A673 (cell line): Measurements from ENCODE around the gene CREB1. TPM values are rescaled to one million over a fixed set of nuclear protein-coding genes. Genes with fewer than 3 reads are reported as not detected.

Experiments used
- BruUV-seq: library from RNA; stranded (reverse); fragments of 400-500 nt; replicated peaks from 2 replicates; lab custom pipeline; 2021; lab: Mats Ljungman, UMichigan
- CTCF ChIA-PET: fragments of 300-600 bp; sonication (Branson Sonifier 250); formaldehyde crosslinking; loops from one replicate; lab custom pipeline; 2022; ENCODE audit warnings: antibody characterized with exemption; lab: Charles Lee
- POLR2A ChIA-PET: fragments of 300-600 bp; sonication (Branson Sonifier 250); formaldehyde crosslinking; loops from one replicate; lab custom pipeline; 2022; ENCODE audit warnings: antibody characterized with exemption; ENCODE audit not compliant: low non-redundant PET; lab: Charles Lee
- DNase-seq: peaks from one replicate; pipeline ENCODE4 v3.0.0-alpha.2; 2015; ENCODE audit warnings: low spot score
- H3K27ac ChIP-seq: fragments of 200-600 bp; sonication (generic); 2 replicates; pipeline ENCODE4 v1.5.1; 2016; ENCODE audit warnings: mixed run types, low read depth, mild to moderate bottlenecking, mixed read lengths, antibody characterized with exemption, low read length; ENCODE audit not compliant: poor library complexity, severe bottlenecking
- H3K27me3 ChIP-seq: fragments of 200-600 bp; sonication (generic); replicated peaks from 2 replicates; pipeline ENCODE4 v1.6.1; 2017; ENCODE audit warnings: mixed run types, low read depth, mild to moderate bottlenecking, mixed read lengths, antibody characterized with exemption, low read length; ENCODE audit not compliant: insufficient read depth, poor library complexity
- H3K36me3 ChIP-seq: fragments of 200-600 bp; sonication (generic); 2 replicates; pipeline ENCODE4 v1.6.1; 2016; ENCODE audit warnings: mixed run types, mild to moderate bottlenecking, mixed read lengths, antibody characterized with exemption, low read length; ENCODE audit not compliant: insufficient read depth, poor library complexity, severe bottlenecking
- H3K4me1 ChIP-seq: fragments of 200-600 bp; sonication (generic); 2 replicates; pipeline ENCODE4 v1.6.1; 2017; ENCODE audit warnings: mixed run types, mild to moderate bottlenecking, mixed read lengths, antibody characterized with exemption, low read length; ENCODE audit not compliant: insufficient read depth, poor library complexity, severe bottlenecking
- H3K4me3 ChIP-seq: fragments of 200-600 bp; sonication (generic); 2 replicates; pipeline ENCODE4 v1.5.1; 2016; ENCODE audit warnings: low read depth, mixed run types, mild to moderate bottlenecking, mixed read lengths, low read length; ENCODE audit not compliant: poor library complexity, severe bottlenecking
- H3K9me3 ChIP-seq: fragments of 200-600 bp; sonication (generic); 2 replicates; pipeline ENCODE4 v1.6.1; 2016; ENCODE audit warnings: mixed run types, low read depth, mild to moderate bottlenecking, mixed read lengths, antibody characterized with exemption, low read length; ENCODE audit not compliant: poor library complexity, severe bottlenecking
- EZH2 ChIP-seq: fragments of 200-600 bp; sonication (generic); IDR thresholded peaks from 2 replicates; pipeline ENCODE4 v1.6.1; 2017; ENCODE audit warnings: borderline replicate concordance, low read depth, mild to moderate bottlenecking, mixed read lengths, antibody characterized with exemption, low read length; ENCODE audit not compliant: poor library complexity, severe bottlenecking
- intact Hi-C: fragments of 100-400 bp; cut with micrococcal nuclease; formaldehyde crosslinking; loops from one replicate; pipeline ENCODE4 v1.10.0; 2022; ENCODE audit not compliant: unreplicated experiment
- total RNA-seq: library from RNA; stranded (reverse); gene quantifications from 2 replicates; pipeline ENCODE4 v1.2.3, GENCODE V29; 2021
- TF ChIP-seq, protein P1 (sequence below): fragments of 300-800, 200-600 bp; sonication (generic); conservative IDR thresholded peaks from 2 replicates; pipeline ENCODE4 v1.5.1; 2017; ENCODE audit warnings: low read depth, mild to moderate bottlenecking, antibody characterized with exemption, low read length, moderate library complexity, mixed read lengths

Gene CREB1
- total RNA-seq, 1 experiment from 2014 or later, result 78.5 TPM

DNA sequence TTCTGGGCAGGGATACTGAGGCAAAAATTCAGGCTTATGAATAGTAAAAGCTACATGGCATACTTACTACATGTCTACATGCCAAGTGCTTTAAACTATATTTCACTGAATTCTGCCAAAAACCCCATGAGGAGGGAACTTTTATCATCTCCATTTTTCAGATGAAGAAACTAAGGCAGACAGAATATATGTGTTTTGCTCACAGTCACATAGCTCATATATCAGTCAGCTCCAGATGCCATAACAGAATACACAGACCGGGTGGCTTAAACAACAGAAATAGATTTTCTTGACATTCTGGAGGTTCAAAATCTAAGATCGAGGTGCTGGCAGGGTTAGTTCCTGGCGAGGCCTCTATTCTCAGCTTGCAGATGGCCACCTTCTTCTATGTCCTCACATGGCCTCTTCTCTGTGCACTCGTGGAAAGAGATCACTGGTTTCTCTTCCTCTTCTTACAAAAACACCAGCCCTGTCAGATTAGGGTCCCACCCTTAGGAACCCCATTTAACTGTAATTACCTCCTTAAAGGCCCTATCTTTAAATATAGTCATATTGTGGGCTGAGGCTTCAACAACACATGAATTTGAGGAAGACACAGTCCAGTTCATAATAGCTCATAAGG lies 27.1 kb upstream of the CREB1 start:
- Histone ChIP-seq H3K27me3 (no peaks in the 10 kb centered on the region), H3K27ac (no peak overlapping the region), H3K36me3 (no peaks in the 10 kb centered on the region), H3K4me3 (no peak overlapping the region), H3K4me1 (peaks cover 45% of the 10 kb centered on the region), H3K9me3 (no peaks in the 10 kb centered on the region)
- intact Hi-C loops, result no loop called here
- POLR2A ChIA-PET, result no interaction called here
- no TSS peak for BruUV-seq
- no peak for TF ChIP-seq EZH2
- TF ChIP-seq, protein P1, sequence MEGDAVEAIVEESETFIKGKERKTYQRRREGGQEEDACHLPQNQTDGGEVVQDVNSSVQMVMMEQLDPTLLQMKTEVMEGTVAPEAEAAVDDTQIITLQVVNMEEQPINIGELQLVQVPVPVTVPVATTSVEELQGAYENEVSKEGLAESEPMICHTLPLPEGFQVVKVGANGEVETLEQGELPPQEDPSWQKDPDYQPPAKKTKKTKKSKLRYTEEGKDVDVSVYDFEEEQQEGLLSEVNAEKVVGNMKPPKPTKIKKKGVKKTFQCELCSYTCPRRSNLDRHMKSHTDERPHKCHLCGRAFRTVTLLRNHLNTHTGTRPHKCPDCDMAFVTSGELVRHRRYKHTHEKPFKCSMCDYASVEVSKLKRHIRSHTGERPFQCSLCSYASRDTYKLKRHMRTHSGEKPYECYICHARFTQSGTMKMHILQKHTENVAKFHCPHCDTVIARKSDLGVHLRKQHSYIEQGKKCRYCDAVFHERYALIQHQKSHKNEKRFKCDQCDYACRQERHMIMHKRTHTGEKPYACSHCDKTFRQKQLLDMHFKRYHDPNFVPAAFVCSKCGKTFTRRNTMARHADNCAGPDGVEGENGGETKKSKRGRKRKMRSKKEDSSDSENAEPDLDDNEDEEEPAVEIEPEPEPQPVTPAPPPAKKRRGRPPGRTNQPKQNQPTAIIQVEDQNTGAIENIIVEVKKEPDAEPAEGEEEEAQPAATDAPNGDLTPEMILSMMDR, result no peak
- CTCF ChIA-PET, result no interaction called here
- DNase-seq, result no peak

DNA sequence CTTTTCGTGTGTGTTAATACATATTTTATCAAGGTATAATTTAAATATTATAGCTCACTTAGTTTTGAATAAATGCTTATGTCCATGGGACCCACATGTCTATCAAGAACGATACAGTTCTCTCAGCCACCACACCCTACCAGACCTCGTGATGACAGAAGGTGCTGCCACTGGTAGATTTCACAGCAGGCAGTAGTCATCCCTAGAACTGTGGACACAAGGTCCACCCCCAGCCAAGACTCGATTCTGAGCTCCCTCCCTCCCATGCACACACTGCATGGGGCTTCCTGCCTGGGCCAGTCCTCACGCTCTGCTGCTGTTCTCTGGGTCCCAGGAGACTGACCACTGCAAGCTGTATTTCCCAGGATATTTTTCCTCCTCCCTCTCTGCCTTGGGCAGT lies 26.5 kb upstream of the CREB1 start:
- H3K4me1 ChIP-seq, result peaks cover 44% of the 10 kb centered on the region
- H3K36me3 ChIP-seq, result no peaks in the 10 kb centered on the region
- no peaks in the 10 kb centered on the region for H3K9me3 ChIP-seq
- intact Hi-C loops, result no loop called here
- no peak overlapping the region for H3K4me3 ChIP-seq
- no TSS peak for BruUV-seq
- DNase-seq, result no peak
- ChIA-PET CTCF (no interaction called here), POLR2A (no interaction called here)
- H3K27ac ChIP-seq, result no peak overlapping the region
- no peaks in the 10 kb centered on the region for H3K27me3 ChIP-seq
- TF ChIP-seq, protein P1, result no peak
- TF ChIP-seq EZH2, result no peak

DNA sequence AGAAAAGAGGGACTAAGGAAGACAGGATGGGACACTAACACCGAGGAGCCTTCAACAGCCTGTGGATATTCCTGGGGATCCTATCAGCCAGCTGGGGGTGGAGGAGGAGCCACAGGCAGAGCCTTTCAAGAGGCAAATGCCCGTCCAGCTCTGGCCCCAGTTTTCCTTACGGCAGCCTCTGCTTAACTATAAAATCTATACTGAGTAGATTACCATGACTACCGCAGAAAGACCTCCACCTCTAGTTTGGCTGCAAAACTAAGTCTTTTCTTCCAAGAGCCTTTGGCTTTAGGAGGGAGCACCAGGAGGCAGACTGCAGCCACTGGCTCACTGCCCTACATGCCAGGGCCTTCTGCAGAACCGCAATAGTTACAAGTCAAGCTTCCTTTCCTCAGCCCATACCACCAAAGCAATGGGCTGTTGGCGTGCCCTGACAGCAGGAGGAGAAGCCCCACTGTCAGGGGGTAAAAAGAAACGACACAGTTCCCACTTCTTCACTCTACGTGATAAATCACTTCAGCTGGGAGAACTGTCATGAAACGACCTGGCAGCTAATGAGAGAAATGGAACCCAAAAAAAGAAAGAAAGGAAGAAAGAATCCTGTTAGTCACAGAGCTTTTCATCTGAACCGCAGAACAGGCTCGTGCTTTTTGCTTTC lies 25.1 kb upstream of the CREB1 start:
- Histone ChIP-seq H3K36me3 (no peaks in the 10 kb centered on the region), H3K4me3 (peak overlapping the region; percentile 14), H3K4me1 (peaks cover 32% of the 10 kb centered on the region), H3K27me3 (no peaks in the 10 kb centered on the region), H3K27ac (peak overlapping the region; percentile 68), H3K9me3 (no peaks in the 10 kb centered on the region)
- intact Hi-C loops, result no loop called here
- TF ChIP-seq, protein P1, result 0 out of 2 replicates have a peak, but pooled peaks have one; percentile 12
- no peak for TF ChIP-seq EZH2
- POLR2A ChIA-PET, result interaction anchor here (0.6 to 0.8 kb wide), 3 partner anchors 26 to 339 kb away, joined by 3 to 4 read pairs (median 3); partner anchors contain the start of gene KLF7
- peak; percentile 75 for DNase-seq
- CTCF ChIA-PET, result interaction anchor here (0.5 kb wide), 1 partner anchor 117 kb away, joined by 3 read pairs; no protein-coding TSS in a partner anchor
- BruUV-seq, result no TSS peak
